ENCODE measurements around the gene FBN2.

Gene FBN2

DNA sequence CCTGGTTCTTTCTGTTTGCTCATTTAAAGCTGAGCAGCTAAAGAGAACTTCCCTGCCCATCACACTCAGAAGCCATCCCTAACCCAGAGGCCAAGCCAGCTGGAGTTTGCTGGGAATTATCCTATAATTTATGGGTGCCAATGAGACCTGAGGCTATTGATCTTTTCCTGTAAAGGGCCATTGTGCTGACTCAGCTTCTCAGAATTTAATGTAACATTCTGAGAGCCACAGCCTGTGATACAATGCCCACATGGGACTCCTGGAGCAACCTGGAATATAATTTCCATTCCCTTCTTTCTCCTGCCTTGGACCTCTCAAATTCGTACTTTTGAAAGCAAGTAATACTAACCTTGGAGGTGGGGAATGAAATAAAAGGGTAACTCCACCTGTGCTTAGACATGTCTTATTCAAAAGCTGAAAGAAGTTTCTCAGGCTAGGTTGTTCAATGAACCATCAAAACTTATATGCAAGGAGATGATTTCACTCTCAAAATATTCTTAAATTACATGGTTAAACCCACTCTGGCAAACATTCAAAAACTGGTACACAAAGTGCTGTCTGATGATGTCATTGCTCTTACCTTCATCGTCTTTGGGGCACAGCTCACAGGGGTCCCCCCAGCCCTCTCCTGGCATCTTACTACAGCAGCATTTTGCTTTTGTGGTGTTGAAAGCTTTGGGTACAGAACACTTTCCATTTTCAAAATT, 247.7 kb downstream of the FBN2 start:
- DNase-seq = no peak

DNA sequence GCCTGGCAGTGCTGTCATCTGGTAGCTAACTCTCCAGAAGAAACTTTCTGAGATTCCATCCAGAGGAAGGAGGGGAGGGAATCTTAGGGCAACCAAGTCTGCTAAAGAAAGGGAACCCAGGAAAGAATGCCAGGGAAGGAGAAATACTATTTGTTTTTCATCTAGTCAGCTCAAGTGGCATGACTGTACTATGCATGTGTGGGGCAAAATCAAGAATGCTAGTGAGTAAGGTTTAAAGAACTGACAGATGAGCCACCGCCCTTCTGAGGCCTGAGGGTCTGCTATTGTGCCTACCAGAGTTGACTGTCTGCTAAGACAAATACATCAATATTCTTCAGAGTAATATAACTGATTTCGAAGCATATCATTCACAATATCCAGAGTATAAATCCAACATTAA, 250.3 kb downstream of the FBN2 start:
- DNase-seq = no peak

DNA sequence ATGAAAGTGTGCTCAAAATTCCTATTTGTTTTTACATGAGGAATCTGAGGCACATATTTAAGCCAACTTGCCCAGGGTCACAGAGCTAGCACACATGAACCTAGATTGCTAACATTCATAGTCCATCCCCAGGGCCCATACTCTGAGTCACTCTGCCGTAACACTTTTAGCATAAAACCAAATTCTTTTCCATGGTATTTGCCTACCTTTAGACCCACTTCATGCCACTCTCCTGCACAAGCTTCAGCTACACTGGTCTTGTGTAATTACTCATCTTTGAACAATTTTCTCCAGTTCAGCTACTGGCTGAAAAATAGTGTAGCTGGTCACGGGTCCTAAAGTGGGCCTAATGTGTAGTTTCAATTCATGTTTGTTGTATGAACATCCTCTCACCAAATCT, 253.8 kb downstream of the FBN2 start:
- DNase-seq = no peak

DNA sequence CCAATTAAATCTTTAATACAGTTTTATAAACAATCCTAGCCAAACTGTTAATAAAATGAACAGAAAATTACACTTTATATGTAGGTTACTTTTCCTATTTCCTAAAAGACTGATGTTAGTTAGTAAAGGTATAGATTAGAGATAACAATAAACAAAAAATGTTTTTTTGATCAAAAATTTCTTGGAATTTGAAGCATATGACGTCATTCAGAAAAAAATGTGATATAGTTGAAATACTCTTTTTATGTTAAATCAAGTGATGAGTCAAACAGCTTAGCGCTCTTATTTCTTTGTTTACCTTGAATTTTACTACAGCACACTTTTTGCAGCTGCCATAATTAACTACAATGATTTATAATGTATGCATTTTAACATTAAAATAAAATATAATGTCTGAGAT, 258.7 kb downstream of the FBN2 start:
- DNase-seq = no peak

DNA sequence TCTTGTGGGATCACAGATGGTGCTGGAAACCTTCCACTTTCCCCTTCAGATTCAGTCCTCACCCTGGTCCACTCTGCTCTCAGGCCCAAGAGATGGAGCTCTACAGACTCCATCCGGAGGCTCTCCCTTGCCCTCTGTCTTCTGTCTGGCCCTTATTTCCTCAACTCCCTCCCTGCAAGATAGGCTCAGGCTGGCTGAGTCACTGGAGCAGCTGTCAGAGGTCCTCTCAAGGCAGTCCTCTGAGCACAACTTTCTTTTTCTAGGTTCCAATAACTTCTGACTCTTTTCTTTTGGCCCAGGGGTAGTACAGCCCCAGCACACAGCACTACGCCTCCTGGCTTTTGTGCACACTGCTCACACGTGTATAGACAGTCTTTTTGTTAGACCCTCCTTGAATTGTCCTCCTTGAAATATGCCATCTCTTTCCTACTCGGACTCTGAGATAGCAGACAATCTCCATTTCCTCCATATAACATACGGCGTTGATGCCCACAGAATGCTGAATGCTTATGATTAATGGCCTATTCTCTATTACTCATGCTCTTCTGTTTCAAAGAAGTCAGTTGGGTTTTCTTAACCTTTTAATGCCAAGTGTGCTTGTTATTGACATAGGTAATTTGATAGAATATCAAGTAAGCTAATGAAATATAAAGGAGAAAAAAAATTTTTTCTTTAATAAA, 261.4 kb downstream of the FBN2 start:
- no peak for DNase-seq

DNA sequence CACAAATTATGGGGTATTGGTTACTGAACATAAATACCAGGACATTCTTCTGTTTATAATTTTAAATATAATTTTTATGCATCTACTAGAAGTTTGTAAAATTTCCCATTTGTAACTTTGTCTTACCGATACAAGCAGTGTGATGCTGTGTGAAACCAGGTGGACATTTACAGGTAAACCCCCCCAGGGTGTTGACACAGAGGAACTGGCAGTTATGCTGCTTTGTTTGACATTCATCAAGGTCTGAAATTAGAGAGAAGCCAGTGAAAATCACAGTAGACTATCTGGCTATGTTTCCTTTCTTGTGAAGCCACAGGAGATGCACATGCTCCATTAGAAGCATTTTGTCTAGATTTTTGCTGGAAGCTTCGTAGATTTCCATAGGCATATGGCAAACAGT, 263.6 kb downstream of the FBN2 start:
- no peak for DNase-seq

DNA sequence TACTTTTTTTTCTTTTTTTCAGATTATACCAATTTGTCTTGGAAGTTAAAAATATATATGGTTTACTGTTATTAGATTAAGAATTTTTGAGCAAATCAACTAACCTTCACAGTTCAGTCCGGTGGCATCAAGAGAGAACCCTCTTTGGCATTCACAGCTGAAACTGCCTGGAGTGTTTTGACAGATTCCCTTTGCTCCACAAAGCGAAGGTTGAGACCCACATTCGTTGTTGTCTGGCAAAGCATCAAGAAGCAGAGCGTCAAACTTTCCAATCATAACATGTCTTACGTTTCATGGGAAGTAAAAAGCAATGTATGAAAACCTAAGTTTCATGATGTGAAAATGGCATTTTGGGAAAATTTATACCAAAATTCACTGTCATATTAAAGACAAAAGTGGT, 264.3 kb downstream of the FBN2 start:
- DNase-seq = no peak

DNA sequence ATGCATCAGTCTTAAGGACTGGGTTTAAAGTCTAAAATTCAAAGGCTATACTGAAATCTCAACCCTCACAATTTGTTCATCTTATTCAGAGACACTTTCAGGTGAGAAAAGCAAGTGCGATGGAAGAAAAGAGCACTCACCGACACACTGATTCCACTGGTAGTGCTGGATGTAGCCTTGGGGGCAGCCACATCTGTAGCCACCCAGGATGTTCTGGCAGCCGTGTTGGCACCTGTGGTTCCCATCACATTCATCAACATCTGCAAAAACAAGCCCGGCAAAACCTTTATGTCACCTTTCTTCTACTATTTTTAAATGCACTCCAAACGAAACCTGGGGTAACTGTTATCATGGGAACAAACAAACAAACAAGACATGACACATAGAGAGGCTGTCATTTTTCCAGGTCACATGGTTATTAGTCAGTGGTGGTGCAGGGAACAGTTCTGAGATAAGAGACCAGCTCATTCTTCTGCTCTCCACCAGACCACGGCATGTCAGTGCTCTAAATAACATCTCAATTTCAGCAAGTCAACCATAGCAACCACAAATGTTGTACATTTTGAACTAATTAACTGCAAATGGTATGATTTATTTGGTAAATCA, 266.1 kb downstream of the FBN2 start:
- no peak for DNase-seq

DNA sequence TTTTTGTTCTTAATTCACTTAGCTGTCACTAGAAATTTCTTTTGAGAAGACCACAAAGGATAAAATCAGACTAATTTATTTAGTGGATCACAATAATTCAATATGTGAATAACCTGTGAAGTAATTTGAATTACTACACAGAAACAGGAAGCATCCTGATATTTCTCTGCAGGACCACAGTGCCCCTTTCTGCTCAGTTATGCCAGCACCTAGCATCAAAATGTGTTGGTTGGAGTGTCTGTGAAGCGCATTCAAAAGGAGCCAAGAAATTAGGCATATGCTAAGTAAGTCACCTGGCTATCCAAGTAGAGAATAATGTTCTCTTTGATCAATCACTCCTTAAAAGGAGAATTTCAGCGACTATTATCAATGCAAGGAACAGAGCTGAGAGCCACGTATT, 267.0 kb downstream of the FBN2 start:
- no peak for DNase-seq

DNA sequence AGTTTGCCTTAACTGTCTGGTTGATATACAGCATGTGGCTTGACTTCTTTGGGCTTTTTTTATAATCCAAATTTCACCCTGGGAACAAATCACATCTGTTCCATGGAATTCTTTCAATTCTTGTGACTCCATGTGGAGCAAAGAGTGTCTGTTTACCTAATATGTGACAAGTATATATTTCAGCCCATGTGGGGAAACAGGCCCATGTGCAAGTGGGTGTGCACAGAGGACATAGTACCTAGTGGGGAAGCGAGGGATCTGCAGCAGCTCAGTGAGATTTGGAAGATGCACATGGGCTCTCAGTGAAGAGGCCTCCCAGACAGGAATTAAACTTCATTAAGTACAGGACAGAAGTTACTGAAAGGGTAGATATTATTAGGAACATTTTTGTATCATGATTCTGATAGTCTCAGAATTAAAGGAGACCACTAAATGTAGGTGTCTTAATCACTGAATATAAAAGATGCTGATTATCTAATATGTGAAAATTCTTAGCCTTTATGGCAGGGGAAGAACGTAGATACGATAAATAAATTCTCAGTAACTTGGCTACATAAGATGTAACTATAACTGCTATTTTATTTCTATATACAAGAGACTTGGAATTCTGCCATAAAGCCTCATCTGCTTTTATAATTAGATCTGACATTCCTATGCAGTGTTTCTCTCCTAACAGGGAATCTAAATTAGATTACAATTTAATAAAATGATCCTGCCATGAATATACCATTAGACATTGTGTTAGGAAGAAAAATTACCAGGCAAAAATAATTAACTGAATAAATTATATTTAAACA, 273.3 kb downstream of the FBN2 start:
- DNase-seq = no peak

DNA sequence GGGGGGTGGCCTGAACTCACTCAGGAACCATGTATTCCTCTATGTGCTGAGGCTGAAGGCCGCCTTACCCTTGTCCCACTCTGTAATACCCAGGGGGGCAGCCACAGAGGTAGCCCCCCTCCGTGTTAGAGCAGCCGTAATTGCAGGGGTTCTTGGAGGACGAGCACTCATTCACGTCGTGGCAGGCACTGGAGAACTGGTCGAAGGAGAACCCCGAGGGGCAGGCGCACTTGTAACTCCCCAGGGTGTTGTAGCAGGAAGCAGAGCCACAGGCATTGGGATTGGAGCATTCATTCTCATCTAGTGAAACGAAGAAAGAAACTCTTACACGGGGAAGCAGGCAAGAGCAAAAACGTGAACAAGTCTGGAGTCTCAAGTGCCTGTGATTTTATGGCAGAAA, 274.7 kb downstream of the FBN2 start:
- DNase-seq = no peak

DNA sequence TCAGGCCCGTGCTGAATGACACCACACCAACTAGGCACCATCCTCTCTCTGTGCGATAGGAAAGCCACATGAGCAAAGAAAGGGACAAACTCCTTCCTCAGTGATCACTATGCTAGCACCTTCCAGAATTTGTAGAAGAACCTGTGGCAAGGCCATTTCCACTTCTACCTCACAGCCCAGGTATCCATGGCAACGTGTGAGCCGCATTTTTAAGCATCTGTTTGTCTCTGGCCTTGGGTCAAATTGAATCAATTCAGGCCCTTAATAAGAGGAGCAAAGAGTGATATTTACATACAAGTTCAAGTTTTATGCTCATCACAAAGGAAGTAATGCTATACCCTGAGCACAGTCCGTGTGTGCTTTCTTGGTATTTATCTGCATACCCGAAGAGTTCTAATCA, 275.1 kb downstream of the FBN2 start:
- DNase-seq = no peak

DNA sequence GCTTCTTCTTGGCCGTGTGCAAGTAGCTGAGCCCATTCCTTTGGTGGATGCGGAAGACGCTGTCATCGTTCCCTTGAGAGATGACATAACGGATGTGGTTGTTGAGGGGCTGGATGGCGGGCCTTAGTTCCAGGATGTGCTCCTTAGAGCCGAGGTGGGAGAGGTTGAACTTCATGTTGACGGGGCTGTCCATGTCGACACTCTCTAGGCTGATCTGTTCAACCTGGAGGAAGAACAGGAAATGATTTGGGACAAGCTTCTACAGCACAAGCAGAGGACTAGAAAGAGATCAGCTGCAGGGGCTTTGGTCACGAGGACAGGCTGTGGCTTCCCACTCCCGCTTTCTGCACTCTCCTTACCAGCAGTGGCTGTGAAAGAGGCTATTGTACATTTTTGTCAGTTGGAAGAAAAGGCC, 278.4 kb downstream of the FBN2 start:
- DNase-seq = no peak

DNA sequence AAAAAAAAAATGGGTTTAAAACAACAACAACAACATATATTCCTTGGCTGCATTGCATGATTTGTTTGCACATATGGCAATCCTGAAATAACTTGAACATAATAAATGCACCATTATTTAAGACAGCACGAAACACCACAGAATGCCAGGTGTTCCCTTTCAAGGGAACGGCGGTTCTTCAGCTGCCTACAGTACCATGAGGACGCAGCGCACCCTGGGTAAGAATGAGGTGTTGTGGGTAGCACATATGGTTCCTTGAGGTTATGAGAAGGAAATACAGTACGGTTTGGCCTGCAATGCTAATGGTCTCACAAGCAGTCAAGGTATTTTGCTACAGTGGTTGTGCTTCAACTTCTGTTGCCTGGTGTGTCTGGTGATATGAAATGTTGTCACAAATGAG, 279.7 kb downstream of the FBN2 start:
- DNase-seq = no peak

DNA sequence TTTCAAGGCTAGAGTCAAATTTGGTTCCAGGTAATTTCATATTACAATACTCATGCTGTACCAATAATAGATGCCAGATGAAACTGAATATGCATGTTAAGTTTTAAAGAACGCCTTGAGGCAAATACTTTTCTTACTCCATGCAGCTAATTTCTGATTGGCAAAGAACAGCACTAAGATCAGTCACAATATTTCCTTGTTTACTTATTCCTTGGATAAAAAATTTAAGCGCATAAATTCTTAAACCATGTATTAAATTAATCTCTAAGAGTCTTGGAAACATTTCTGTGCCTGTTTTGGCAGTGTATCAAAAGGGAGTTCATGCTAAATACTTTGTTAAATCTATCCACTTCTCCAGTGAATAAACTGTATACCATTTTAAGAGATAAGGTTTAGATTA, 281.0 kb downstream of the FBN2 start:
- no peak for DNase-seq

DNA sequence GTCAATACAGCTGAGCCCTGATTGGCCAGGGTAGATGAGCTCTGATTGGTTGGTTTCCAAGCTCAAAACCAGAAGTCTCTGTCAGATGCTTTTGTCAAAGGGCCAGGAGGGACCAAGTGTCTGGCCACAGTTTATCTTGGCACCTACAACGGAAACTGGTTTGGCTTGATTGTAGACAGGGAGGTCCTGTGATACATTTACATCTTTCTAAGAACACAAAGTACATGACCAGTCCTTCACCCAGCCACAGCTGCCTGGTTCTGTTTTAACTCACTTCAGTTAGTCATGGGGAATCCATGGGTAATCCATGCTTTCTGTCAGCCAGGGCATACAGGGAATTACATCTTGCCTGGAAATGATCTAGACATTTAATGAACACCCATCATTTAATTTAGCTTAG, 283.3 kb downstream of the FBN2 start:
- DNase-seq = no peak

DNA sequence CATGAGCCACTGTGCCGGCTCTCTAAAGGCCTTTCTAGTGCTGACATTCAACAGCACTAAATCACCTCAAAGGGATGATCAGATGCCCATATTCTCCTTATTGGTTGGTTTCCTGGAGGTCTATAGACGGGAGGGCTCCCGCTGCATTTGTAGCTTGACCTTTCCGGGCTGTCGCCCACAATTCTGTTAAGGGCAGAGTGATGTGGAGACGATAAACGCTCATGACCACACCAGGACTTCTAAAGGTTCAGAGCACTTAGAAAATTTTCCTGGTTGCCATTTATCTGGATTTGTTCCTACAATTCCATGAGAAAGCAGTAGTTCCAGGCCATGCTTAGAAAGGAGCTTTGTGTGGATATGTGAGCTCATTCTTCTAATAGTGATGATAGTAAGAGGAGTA, 284.2 kb downstream of the FBN2 start:
- no peak for DNase-seq

DNA sequence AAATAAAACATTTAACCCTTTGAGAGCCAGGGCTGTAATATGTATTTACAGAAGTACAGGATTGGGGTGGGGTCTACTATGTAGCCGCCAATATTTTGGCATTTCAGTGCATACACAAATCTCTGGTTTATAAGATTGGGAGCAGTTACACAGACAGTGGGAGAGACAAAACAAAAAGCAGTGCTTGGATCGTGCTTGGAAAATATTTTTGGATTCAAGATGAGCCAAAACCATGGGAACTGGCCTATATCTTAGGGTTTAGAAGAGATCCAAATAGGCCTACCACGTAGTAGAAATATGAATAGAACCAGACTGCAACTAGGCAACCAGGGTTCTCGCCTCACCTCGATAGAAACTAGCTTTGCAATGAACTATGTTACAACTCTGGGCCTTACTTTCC, 284.9 kb downstream of the FBN2 start:
- no peak for DNase-seq

DNA sequence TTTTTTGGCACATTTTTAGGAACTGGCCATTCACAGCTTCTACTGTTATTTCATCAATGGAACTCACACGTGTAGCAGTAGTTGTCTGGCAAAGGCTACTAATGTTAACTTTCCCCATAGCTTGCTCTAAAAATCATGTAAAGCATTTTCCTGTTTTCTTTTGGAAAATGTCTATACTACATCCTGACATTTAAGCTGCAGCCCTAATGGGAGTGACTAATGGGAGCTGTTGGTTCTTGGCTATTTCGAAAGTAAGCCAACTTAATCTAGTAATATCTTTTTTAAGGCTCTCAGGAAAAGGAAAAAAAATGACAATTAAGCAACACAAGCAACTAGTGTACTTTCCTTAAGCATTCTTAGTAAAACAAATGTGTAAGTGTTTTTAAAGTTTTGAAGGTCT, 285.3 kb downstream of the FBN2 start:
- DNase-seq = no peak

DNA sequence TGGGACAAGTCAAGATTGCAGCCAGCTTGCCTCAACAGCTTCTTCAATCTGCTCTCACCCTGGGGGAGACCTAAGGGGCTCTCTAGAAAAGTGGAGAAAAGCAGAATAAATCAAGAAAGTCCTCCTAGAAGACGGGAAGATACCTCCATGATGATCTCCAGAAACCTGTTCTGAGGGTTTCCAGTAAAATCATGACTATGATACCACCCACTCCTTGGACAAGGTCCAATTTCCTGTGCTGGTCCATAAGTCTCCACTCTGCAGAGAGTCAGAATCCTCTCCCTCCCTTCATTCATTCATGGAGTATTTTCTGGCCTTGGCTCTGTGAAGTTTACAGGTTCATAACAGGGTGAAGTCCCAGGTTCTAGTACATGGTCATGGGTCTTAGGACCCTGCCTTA, 285.8 kb downstream of the FBN2 start:
- no peak for DNase-seq

DNA sequence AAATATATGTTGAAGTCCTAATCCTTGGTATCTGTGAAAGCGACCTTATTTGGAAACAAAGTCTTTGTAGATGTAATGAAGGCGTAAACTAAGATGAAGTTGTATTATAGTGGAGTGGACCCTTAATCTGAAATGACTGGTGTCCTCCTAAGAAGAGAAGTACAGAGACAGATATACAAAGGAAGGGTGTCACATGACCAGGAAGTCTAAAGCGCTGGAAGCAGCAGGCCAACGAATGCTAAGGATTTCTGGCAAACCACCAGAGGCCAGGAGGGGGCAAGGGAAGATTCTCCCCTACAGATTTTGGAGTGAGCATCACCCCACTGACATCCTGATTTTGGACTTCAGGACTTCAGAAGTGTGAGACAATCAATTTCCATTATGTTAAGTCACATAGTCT, 292.1 kb downstream of the FBN2 start:
- no peak for DNase-seq

DNA sequence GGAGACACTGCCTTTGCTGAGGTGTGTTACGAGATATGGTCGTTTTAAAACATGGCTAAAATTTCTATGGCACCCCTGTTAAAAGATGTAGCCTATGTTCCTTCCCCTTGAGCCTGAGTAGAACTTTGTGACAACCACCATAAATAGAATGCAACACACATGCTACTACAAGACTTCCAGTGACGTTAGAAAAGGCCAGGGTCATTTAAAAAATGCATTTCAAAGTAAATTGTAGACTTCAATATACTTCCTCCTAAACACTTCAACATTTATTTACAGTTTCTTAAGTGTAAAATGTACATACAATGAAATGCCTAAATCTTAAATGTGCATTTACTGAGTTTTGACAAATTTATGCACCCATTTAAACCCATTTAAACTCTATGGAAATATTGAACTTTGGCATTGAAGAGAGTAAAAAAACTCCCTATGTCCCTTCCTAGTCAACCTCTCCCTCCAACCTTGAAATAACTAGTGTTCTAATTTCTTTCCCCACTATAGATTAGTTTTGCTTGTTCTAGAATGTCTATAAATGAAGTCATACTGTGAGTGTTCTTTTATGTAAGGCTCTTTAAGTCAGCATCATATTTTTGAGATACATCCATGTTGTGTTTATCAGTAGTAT, 294.0 kb downstream of the FBN2 start:
- no peak for DNase-seq

DNA sequence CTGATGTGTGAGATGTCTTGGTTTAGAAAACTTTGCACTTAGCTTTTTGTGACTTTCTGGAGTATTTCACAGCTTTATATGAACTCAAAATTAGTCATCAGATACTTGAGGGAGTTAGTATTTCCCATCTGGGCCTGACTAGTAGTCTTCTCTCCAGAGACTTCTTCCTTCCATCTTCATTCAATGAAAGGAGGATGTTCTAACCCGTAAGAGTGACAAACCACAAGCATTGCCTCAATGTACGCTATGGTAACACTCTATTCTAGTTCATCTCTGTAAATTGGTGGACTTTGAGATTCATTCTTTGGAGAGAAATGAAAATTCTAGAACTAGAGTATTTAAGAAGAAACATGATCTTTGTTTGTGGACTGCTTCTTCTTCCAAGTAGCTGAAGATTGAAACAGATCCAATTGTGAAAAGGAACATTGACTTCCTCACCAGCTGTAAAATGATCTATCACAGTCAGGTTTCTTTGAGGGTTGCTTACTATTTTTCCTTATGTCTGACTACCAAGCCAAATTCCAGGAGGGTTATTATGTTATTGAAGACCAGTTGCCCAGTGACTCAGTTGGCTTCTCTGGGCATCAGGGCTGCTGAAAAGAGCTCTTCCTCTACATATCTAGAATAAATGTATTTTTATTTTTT, 296.9 kb downstream of the FBN2 start:
- no peak for DNase-seq

Measured in activated T-cell treated with anti-CD3 and anti-CD28 coated beads, Interleukin-2, amount 50 U/mL, for 48 hours (primary cell).